GM18951 (cell line): Measurements from ENCODE around the gene GAL3ST1.
"Not testable (repeated sequence)": the region's sequence is repeated elsewhere in the genome, so short reads cannot be mapped to it uniquely, and the experiment has no call there.

ENCODE experiments used
- POLR2A ChIP-seq: IDR thresholded peaks from 4 replicates; pipeline ENCODE4 v1.6.1; 2011; ENCODE audit warnings: mild to moderate bottlenecking; ENCODE audit not compliant: insufficient read length, insufficient read depth; ENCODE audit errors: extremely low read depth
- in situ Hi-C: fragments of 300-500 bp; cut with MboI; formaldehyde crosslinking; loops from one replicate; pipeline ENCODE4 v1.12.0; 2022; ENCODE audit warnings: low sequenced_read_pairs, mixed read lengths, inconsistent platforms; ENCODE audit not compliant: unreplicated experiment

Gene GAL3ST1

GRCh38 chr22:30574095-30574981 lies at the start of gene GAL3ST1:
Gene GAL3ST1 (minus strand): TSS chr22:30574665. CDS start chr22:30557392, 17,273 bp downstream.
- TF ChIP-seq POLR2A: no peak
- in situ Hi-C loops: no loop called here

DNA sequence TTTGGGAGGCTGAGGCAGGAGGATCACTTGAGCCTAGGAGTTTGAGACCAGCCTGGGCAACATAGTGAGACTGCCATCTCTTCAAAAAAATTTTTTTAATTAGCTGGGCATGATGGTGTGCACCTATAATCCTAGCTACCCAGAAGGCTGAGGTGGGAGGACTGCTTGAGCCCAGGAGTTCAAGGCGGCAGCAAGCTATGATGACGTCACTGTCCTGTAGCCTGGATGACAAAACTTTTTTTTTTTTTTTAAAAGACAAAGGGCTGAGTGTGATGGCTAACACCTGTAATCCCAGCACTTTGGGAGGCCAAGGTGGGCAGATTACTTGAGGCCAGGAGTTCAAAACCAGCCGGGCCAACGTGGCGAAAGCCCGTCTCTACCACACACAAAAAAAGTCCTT lies 45.4 kb upstream of the GAL3ST1 start:
- in situ Hi-C loops: not testable (repeated sequence)

DNA sequence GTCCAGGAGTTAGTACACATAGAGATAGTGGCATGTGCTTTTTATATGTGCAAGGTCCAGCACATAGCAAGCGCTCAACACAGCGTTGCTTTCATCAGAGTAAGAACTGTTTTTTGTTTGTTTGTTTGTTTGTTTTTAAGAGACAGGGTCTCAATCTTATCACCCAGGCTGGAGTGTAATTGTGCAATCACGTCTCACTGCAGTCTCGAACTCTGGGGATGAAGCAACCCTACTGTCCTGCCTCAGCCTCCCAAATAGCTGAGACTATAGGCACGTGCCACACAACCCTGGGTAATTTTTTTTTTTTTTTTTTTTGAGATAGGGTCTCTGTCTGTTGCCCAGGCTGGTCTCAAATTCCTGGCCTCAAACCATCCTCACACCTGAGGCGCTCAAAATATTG lies 43.4 kb upstream of the GAL3ST1 start:
- in situ Hi-C loops: no loop called here
- no peak for TF ChIP-seq POLR2A

GRCh38 chr22:30615543-30615954 lies 41.1 kb upstream of the GAL3ST1 start:
- no peak for TF ChIP-seq POLR2A
- in situ Hi-C loops: no loop called here

DNA sequence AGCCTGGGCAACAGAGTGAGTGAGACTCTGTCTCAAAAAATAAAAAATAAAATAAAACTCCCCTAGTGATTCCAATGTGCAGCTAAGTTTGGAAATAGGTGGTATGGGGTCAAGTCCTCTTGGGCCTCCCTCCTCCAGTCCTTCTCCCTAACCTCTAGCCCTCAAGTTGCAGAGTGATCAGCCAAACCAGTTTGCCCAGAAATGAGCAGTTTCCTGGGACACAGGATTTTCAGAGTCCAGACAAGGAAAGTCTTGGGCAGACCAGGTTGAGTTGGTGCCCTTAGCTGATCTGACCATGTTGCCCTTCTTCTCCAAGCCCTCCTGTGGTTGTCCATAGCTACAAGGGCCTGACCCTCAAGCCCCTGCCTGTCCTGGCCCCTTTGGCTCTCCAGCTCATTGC lies 40.4 kb upstream of the GAL3ST1 start:
- in situ Hi-C loops: no loop called here
- TF ChIP-seq POLR2A: no peak

- no peak for TF ChIP-seq POLR2A
- in situ Hi-C loops: no loop called here
Observed at GRCh38 chr22:30614268-30614667, 39.8 kb upstream of the GAL3ST1 start.

- in situ Hi-C loops: no loop called here
- TF ChIP-seq POLR2A: no peak
Observed at GRCh38 chr22:30612789-30613188, 38.3 kb upstream of the GAL3ST1 start.

- TF ChIP-seq POLR2A: no peak
- in situ Hi-C loops: no loop called here
Observed at GRCh38 chr22:30611197-30611596, 36.7 kb upstream of the GAL3ST1 start.

- TF ChIP-seq POLR2A: no peak
- in situ Hi-C loops: no loop called here
Observed at GRCh38 chr22:30610299-30610698, 35.8 kb upstream of the GAL3ST1 start.

DNA sequence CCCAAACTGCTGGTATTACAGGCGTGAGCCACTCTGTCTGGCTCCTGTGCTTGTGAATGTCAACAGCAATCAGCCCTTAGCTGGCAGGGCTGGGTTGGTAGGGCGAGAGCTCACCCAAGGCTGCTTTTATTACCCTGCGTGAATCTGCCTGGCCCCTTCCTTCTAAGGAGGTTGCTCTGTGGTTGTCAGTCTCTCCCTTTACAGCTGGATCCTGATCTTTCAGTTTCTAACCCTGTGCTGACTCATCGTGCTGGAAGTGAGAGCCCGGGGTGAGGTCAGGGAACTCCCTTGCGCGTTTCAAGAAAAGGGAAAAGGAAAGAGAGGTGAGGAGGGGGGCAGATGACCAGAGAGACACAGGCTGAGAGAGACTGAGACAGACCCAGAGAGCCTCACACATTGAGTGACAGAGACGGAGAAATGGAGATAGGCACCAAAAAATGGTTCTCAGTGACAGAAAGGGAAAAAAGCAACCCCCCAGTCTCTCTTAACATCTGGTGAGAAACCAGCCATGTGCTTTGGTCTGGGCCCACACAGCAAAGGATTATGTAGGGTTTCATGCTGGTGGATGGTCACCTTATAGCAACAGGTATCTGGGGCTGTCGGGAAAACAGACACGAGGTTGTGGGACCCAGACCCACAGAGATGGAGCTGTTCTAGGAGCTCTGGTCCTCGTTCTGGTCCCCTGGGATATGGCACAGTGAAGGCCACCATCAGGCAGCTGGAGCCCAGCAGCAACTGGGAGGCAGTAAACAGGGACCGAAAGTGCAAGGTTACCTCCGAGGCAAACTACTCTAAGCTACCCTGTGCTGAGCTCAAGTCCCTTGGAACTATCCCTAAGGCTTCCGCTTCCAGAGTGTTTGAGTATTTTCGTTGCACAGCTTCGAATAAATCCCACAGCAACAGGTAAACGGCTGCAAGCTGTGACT lies 35.1 kb upstream of the GAL3ST1 start:
- TF ChIP-seq POLR2A: no peak
- in situ Hi-C loops: no loop called here

GRCh38 chr22:30607939-30608338 lies 33.5 kb upstream of the GAL3ST1 start:
- TF ChIP-seq POLR2A: no peak
- in situ Hi-C loops: no loop called here

- in situ Hi-C loops: no loop called here
- no peak for TF ChIP-seq POLR2A
Observed at GRCh38 chr22:30607300-30607930, 33.0 kb upstream of the GAL3ST1 start.
